Adipose tissue (tissue), 3 donors: ENCODE data around the gene TRIM10. TPM values are rescaled to one million over a fixed set of nuclear protein-coding genes. Genes with fewer than 3 reads are reported as not detected.
"Not testable (repeated sequence)": the region's sequence is repeated elsewhere in the genome, so short reads cannot be mapped to it uniquely, and the experiment has no call there.

Experiments
- H3K27ac ChIP-seq: one replicate; pipeline ENCODE4 v1.5.1; 2013; ENCODE audit warnings: low read depth, low read length
- WGBS, 3 donors: extraction: QIAGEN DNeasy Blood & Tissue Kit; methylation state at CpG; one replicate each; pipeline ENCODE4 v1.1.7; 2013; 5-methylcytosine and 5-hydroxymethylcytosine counted together
- polyA plus RNA-seq, 3 donors: library from polyadenylated mRNA; stranded (reverse); fragments of 200-250 nt; gene quantifications; one replicate each; pipeline ENCODE4 v1.2.3, GENCODE V29; 2013
- donor health status: healthy with polysubstance abuse.
- donor health status: Bipolar disorder and iron deficiency.
- donor health status: healthy.

TRIM10 gene
- polyA plus RNA-seq, 3 donors, result not detected

- no peak overlapping the region for H3K27ac ChIP-seq
- WGBS, 3 donors, result 92 to 94% (median 93%) methylated on average over 1 of the region's 1 CpG
These were observed 19.1 kb upstream of the TRIM10 start for GRCh38 chr6:30180145-30180544.

GRCh38 chr6:30178837-30179236 is 17.8 kb upstream of the TRIM10 start:
- WGBS, 3 donors, result 0 to 93% (median 31%) methylated on average over 1 of the region's 1 CpG
- H3K27ac ChIP-seq, result no peak overlapping the region

GRCh38 chr6:30175765-30176164 is 14.8 kb upstream of the TRIM10 start:
- WGBS, 3 donors, result 77 to 87% (median 77%) methylated on average over 2 of the region's 2 CpGs

GRCh38 chr6:30172681-30173080 is 11.7 kb upstream of the TRIM10 start:
- WGBS, 3 donors, result 84 to 87% (median 85%) methylated on average over 4 of the region's 4 CpGs
- no peak overlapping the region for H3K27ac ChIP-seq

More at GRCh38 chr6:30175765-30176164, 14.8 kb upstream of the TRIM10 start:
- no peak overlapping the region for H3K27ac ChIP-seq

- 4 to 7% (median 6%) methylated on average over 59 to 62 of the region's 62 CpGs for WGBS, 3 donors
- H3K27ac ChIP-seq, result no peak overlapping the region
These were observed 10.9 kb upstream of the TRIM10 start for GRCh38 chr6:30171677-30172471.

- no peak overlapping the region for H3K27ac ChIP-seq
- 26 to 29% (median 28%) methylated on average over 7 of the region's 7 CpGs for WGBS, 3 donors
These were observed 8.9 kb upstream of the TRIM10 start for GRCh38 chr6:30169658-30170614.

- no peak overlapping the region for H3K27ac ChIP-seq
- WGBS, 3 donors, result 55 to 76% (median 73%) methylated on average over 1 of the region's 1 CpG
These were observed 7.7 kb upstream of the TRIM10 start for GRCh38 chr6:30168741-30169140.

- 48 to 60% (median 54%) methylated on average over 6 of the region's 6 CpGs for WGBS, 3 donors
These were observed 6.1 kb upstream of the TRIM10 start for GRCh38 chr6:30167101-30167500.

GRCh38 chr6:30165238-30165637 is 4.2 kb upstream of the TRIM10 start:
- not testable (repeated sequence) for H3K27ac ChIP-seq
- WGBS, 3 donors, result 90 to 97% (median 91%) methylated on average over 1 of the region's 1 CpG

More at GRCh38 chr6:30167101-30167500, 6.1 kb upstream of the TRIM10 start:
- H3K27ac ChIP-seq, result no peak overlapping the region

GRCh38 chr6:30164714-30165113 is 3.7 kb upstream of the TRIM10 start:
- no peak overlapping the region for H3K27ac ChIP-seq
- 75 to 89% (median 84%) methylated on average over 4 of the region's 4 CpGs for WGBS, 3 donors

- WGBS, 3 donors, result 85 to 91% (median 87%) methylated on average over 16 of the region's 16 CpGs
- H3K27ac ChIP-seq, result no peak overlapping the region
These were observed 3.1 kb upstream of the TRIM10 start for GRCh38 chr6:30163918-30164654.

GRCh38 chr6:30163090-30163917 is 2.3 kb upstream of the TRIM10 start, which contains the start of gene TRIM15:
TSS of gene TRIM15 (plus strand) at chr6:30163546. CDS start at chr6:30163685, 139 bp downstream.
- H3K27ac ChIP-seq, result no peak within 1 kb of the TSS
- WGBS, 3 donors, result 68 to 79% (median 71%) methylated on average over 31 of the region's 31 CpGs

GRCh38 chr6:30162265-30163089 is 1.5 kb upstream of the TRIM10 start:
- 79 to 82% (median 79%) methylated on average over 12 of the region's 12 CpGs for WGBS, 3 donors
- no peak overlapping the region for H3K27ac ChIP-seq

- 88 to 92% (median 89%) methylated on average over 17 of the region's 17 CpGs for WGBS, 3 donors
- H3K27ac ChIP-seq, result no peak overlapping the region
These were observed 815 bp downstream of the TRIM10 start for GRCh38 chr6:30160008-30160784.

- WGBS, 3 donors, result 52 to 76% (median 61%) methylated on average over 3 of the region's 3 CpGs
- no peak overlapping the region for H3K27ac ChIP-seq
These were observed 2.5 kb downstream of the TRIM10 start for GRCh38 chr6:30158475-30159040.

- 69 to 89% (median 81%) methylated on average over 2 of the region's 2 CpGs for WGBS, 3 donors
- no peak overlapping the region for H3K27ac ChIP-seq
These were observed 3.0 kb downstream of the TRIM10 start for GRCh38 chr6:30157999-30158398.
